CD4-positive, CD25-positive, alpha-beta regulatory T cell (primary cell): ENCODE results near the gene NDRG3. TPM values are rescaled to one million over a fixed set of nuclear protein-coding genes. Genes with fewer than 3 reads are reported as not detected.

ENCODE experiments used
- ATAC-seq, 2 donors: fragments of 150-1000 bp; cut with Tn5 transposase; one replicate each; pipeline ENCODE4 v1.10.0; 2021; ENCODE audit warnings: low read depth in 2 of 2, moderate number of reproducible peaks in 2 of 2, moderate library complexity in 1 of 2
- DNase-seq, 3 donors: peaks; one replicate each; pipeline versions ENCODE4 v3.0.0 to v3.0.0-alpha.2; 2012 to 2022; ENCODE audit warnings: mixed read lengths in 1 of 3
- H3K27ac ChIP-seq: one replicate; pipeline ENCODE4 v1.7.0; 2013; ENCODE audit warnings: mild to moderate bottlenecking, low read length; ENCODE audit not compliant: insufficient read depth, poor library complexity, severe bottlenecking
- H3K27me3 ChIP-seq: one replicate; pipeline ENCODE4 v1.7.0; 2013; ENCODE audit warnings: low read length; ENCODE audit not compliant: control insufficient read depth, insufficient read depth
- H3K36me3 ChIP-seq: one replicate; pipeline ENCODE4 v1.7.0; 2013; ENCODE audit warnings: mild to moderate bottlenecking, low read length, moderate library complexity; ENCODE audit not compliant: control insufficient read depth, insufficient read depth
- H3K4me1 ChIP-seq: 2 replicates; pipeline ENCODE4 v1.7.0; 2013; ENCODE audit warnings: mild to moderate bottlenecking, low read length; ENCODE audit not compliant: insufficient read depth, control insufficient read depth, poor library complexity, severe bottlenecking
- H3K4me3 ChIP-seq: one replicate; pipeline ENCODE4 v1.7.0; 2013; ENCODE audit warnings: low read depth, mild to moderate bottlenecking, low read length, moderate library complexity
- H3K9me3 ChIP-seq, 2 experiments: 1 replicate in 1 of 2; 2 replicates in 1 of 2; pipeline ENCODE4 v1.7.0; 2013; ENCODE audit warnings: low read length in 2 of 2, mild to moderate bottlenecking in 1 of 2, moderate library complexity in 1 of 2; ENCODE audit not compliant: control insufficient read depth in 2 of 2
- H3K27ac Mint-ChIP-seq, 3 donors: one replicate each; pipeline ENCODE4 v1.8.0; 2020 to 2022; ENCODE audit warnings: mild to moderate bottlenecking in 3 of 3, mixed read lengths in 3 of 3, moderate library complexity in 2 of 3
- H3K27me3 Mint-ChIP-seq: one replicate; pipeline ENCODE4 v1.8.0; 2022; ENCODE audit warnings: mild to moderate bottlenecking, mixed read lengths
- H3K36me3 Mint-ChIP-seq: one replicate; pipeline ENCODE4 v1.8.0; 2020; ENCODE audit warnings: mixed read lengths
- H3K4me1 Mint-ChIP-seq, 4 donors: one replicate each; pipeline ENCODE4 v1.8.0; 2020 to 2022; ENCODE audit warnings: mixed read lengths in 4 of 4, mild to moderate bottlenecking in 1 of 4
- H3K4me3 Mint-ChIP-seq, 4 donors: one replicate each; pipeline ENCODE4 v1.8.0; 2020 to 2022; ENCODE audit warnings: mild to moderate bottlenecking in 4 of 4, mixed read lengths in 4 of 4, moderate library complexity in 3 of 4
- H3K9me3 Mint-ChIP-seq, 7 donors: one replicate each; pipeline ENCODE4 v1.8.0; 2020 to 2022; ENCODE audit warnings: mixed read lengths in 7 of 7, mild to moderate bottlenecking in 3 of 7, moderate library complexity in 2 of 7
- polyA plus RNA-seq, 4 donors: library from polyadenylated mRNA; unstranded; fragments of 300-500 nt; fragmentation: Illumina TruSeq; gene quantifications; one replicate each; pipeline ENCODE4 v1.2.3, GENCODE V29; 2021
- total RNA-seq: library from RNA; stranded (reverse); gene quantifications from one replicate; pipeline ENCODE4 v1.2.3, GENCODE V29; 2022

Gene NDRG3
- total and polyA plus RNA-seq, 5 donors from 2014 or later: 26.7 to 57.2 (median 54.8) TPM

- Mint-ChIP-seq H3K9me3 (no peaks in the 10 kb centered on the region), H3K4me1 (peaks cover 2 to 6% (median 3%) of the 10 kb centered on the region in 4 donors), H3K36me3 (peaks cover 16% of the 10 kb centered on the region), H3K4me3 (no peak overlapping the region), H3K27ac (no peak overlapping the region), H3K27me3 (no peaks in the 10 kb centered on the region)
- Histone ChIP-seq H3K27ac (no peak overlapping the region), H3K4me3 (no peak overlapping the region), H3K9me3 (no peaks in the 10 kb centered on the region), H3K4me1 (no peaks in the 10 kb centered on the region), H3K36me3 (peaks cover 28% of the 10 kb centered on the region), H3K27me3 (no peaks in the 10 kb centered on the region)
- ATAC-seq (no peak), DNase-seq (no peak)
Measured at GRCh38 chr20:36758276-36758675, 12.4 kb upstream of the NDRG3 start.

DNA sequence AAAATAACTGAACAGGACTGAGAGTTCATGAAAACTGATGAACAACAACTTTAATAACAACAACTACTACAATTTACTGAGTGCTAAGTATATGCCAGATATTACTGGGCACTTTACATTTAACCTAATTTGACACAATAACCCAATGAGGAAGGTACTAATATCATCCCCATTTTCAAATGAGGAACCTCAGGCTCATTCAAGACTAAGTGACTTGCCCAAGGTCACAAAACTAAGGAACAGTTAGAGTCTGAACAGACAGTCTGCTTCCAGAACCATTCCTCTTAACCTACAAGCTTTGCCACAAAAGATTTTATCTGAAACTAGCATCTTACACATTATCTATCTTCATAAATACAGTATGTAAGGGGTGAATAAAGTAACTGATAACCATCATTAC lies 10.6 kb upstream of the NDRG3 start:
- Mint-ChIP-seq H3K27me3 (no peaks in the 10 kb centered on the region), H3K36me3 (peaks cover 23% of the 10 kb centered on the region), H3K27ac (no peak overlapping the region), H3K9me3 (no peaks in the 10 kb centered on the region), H3K4me1 (peaks cover 2 to 6% (median 3%) of the 10 kb centered on the region in 4 donors), H3K4me3 (no peak overlapping the region)
- peaks cover 42% of the 10 kb centered on the region for H3K36me3 ChIP-seq
- H3K4me3 ChIP-seq: no peak overlapping the region
- no peaks in the 10 kb centered on the region for H3K27me3 ChIP-seq
- no peak overlapping the region for H3K27ac ChIP-seq
- DNase-seq (no peak), ATAC-seq (no peak)
- no peaks in the 10 kb centered on the region for H3K4me1 ChIP-seq
- no peaks in the 10 kb centered on the region for H3K9me3 ChIP-seq

DNA sequence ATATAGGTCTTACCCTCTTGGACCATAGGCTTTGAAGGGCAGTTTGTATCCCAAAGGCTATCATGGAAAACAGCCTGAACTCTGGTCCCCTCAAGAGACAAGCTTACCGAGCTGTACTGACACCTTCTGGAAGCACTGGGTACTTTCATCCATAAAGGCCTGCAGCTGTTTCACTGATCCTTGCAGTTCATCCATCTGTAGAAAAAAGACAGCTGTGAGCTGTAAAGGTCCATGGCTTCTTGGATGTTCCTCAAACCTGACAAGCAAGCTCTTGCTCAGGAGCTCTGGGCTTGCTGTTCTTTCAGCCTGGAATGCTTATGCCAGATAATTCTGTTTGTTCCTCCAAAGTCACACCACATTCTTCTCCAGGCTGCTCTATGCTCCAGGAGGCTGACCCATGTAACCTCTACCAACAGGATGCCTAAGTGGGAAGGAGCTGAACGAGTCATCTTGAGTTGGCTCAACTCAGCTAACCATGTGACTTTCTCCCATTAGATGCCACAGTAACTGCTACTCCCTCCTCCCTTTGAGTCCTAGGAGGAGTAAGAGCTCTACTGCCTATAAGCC lies 8.8 kb upstream of the NDRG3 start:
- H3K27me3 Mint-ChIP-seq: no peaks in the 10 kb centered on the region
- DNase-seq (peak; percentile 29 to 64 (median 56)), ATAC-seq (peak in 1 of 2 donors; percentile 71)
- Histone ChIP-seq H3K36me3 (peaks cover 42% of the 10 kb centered on the region), H3K4me3 (no peak overlapping the region), H3K27ac (no peak overlapping the region), H3K4me1 (no peaks in the 10 kb centered on the region), H3K27me3 (no peaks in the 10 kb centered on the region), H3K9me3 (no peaks in the 10 kb centered on the region)
- peak overlapping the region in 1 of 3 donors; percentile 0 for H3K27ac Mint-ChIP-seq
- peaks cover 23% of the 10 kb centered on the region for H3K36me3 Mint-ChIP-seq
- H3K9me3 Mint-ChIP-seq: no peaks in the 10 kb centered on the region
- H3K4me3 Mint-ChIP-seq: peak overlapping the region in 1 of 4 donors; percentile 61
- H3K4me1 Mint-ChIP-seq: peaks cover 2 to 6% (median 3%) of the 10 kb centered on the region in 4 donors

- H3K36me3 Mint-ChIP-seq: peaks cover 20% of the 10 kb centered on the region
- peaks cover 1 to 6% (median 4%) of the 10 kb centered on the region in 4 donors for H3K4me1 Mint-ChIP-seq
- Histone ChIP-seq H3K36me3 (peaks cover 40% of the 10 kb centered on the region), H3K4me3 (no peak overlapping the region), H3K4me1 (no peaks in the 10 kb centered on the region), H3K9me3 (no peaks in the 10 kb centered on the region), H3K27me3 (no peaks in the 10 kb centered on the region), H3K27ac (no peak overlapping the region)
- no peaks in the 10 kb centered on the region for H3K27me3 Mint-ChIP-seq
- ATAC-seq (no peak), DNase-seq (no peak)
- peak overlapping the region in 1 of 3 donors; percentile 52 for H3K27ac Mint-ChIP-seq
- no peak overlapping the region for H3K4me3 Mint-ChIP-seq
- no peaks in the 10 kb centered on the region for H3K9me3 Mint-ChIP-seq
Measured at GRCh38 chr20:36752582-36752981, 6.7 kb upstream of the NDRG3 start.

DNA sequence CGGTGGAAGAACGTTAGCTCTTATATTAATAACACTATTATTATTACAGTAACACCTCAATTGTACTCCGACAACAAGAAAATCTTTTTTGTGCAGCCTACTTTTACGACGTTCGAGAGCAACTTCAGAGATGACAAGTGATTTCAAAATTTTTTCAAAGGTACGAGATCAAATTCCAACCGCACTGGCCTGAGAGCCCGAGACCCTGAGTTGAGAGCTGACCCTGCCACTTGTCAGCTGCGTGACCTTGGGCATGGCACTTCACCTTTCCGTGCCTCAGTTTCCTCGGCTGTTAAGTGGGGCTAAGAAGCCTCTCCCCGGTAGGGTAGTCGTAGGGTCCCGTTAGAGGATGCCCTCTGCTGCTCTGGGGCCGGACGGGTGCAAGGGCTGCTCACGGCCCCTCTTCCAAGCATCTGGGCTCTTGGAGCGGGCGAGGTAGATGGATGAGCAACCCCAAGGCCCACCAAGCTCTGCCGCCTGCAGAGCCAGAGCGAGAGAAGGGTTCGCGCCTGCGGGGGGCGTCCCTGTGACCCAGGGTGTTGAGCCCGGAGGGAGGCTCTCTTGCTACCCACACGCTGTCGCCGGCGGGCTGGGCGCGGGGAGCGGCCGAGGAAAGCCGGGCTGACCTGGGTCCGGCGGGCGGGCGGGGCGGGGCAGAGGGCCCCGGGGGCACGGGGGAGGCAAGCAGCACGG lies 510 bp downstream of the NDRG3 start:
- peak overlapping the region; percentile 89 to 97 (median 94) for H3K4me3 Mint-ChIP-seq
- H3K27me3 Mint-ChIP-seq: no peaks in the 10 kb centered on the region
- Histone ChIP-seq H3K9me3 (no peaks in the 10 kb centered on the region), H3K27me3 (no peaks in the 10 kb centered on the region), H3K27ac (no peak overlapping the region), H3K36me3 (no peaks in the 10 kb centered on the region), H3K4me3 (peak overlapping the region; percentile 75), H3K4me1 (peaks cover 18% of the 10 kb centered on the region)
- H3K36me3 Mint-ChIP-seq: no peaks in the 10 kb centered on the region
- peak overlapping the region; percentile 48 to 86 (median 66) for H3K27ac Mint-ChIP-seq
- peaks cover 13 to 33% (median 22%) of the 10 kb centered on the region in 4 donors for H3K4me1 Mint-ChIP-seq
- DNase-seq: peak in 1 of 3 donors; percentile 37
- H3K9me3 Mint-ChIP-seq: no peaks in the 10 kb centered on the region
- peak in 1 of 2 donors; percentile 5 for ATAC-seq

- no peaks in the 10 kb centered on the region for H3K27me3 Mint-ChIP-seq
- Histone ChIP-seq H3K4me1 (peaks cover 18% of the 10 kb centered on the region), H3K4me3 (peak overlapping the region; percentile 75), H3K9me3 (no peaks in the 10 kb centered on the region), H3K27ac (no peak overlapping the region), H3K27me3 (no peaks in the 10 kb centered on the region), H3K36me3 (no peaks in the 10 kb centered on the region)
- H3K36me3 Mint-ChIP-seq: no peaks in the 10 kb centered on the region
- peaks cover 13 to 33% (median 22%) of the 10 kb centered on the region in 4 donors for H3K4me1 Mint-ChIP-seq
- H3K4me3 Mint-ChIP-seq: peak overlapping the region; percentile 89 to 97 (median 94)
- ATAC-seq (no peak), DNase-seq (no peak)
- peak overlapping the region; percentile 42 to 66 (median 48) for H3K27ac Mint-ChIP-seq
- no peaks in the 10 kb centered on the region for H3K9me3 Mint-ChIP-seq
Measured at GRCh38 chr20:36744764-36745191, 1.1 kb downstream of the NDRG3 start.

- peak overlapping the region; percentile 79 to 97 (median 92) for H3K4me3 Mint-ChIP-seq
- Histone ChIP-seq H3K4me3 (no peak overlapping the region), H3K27ac (no peak overlapping the region), H3K27me3 (no peaks in the 10 kb centered on the region), H3K36me3 (no peaks in the 10 kb centered on the region), H3K9me3 (no peaks in the 10 kb centered on the region), H3K4me1 (peaks cover 18% of the 10 kb centered on the region)
- ATAC-seq (no peak), DNase-seq (peak in 1 of 3 donors; percentile 17)
- H3K27ac Mint-ChIP-seq: no peak overlapping the region
- H3K9me3 Mint-ChIP-seq: no peaks in the 10 kb centered on the region
- H3K36me3 Mint-ChIP-seq: no peaks in the 10 kb centered on the region
- H3K27me3 Mint-ChIP-seq: no peaks in the 10 kb centered on the region
- H3K4me1 Mint-ChIP-seq: peaks cover 13 to 33% (median 22%) of the 10 kb centered on the region in 4 donors
Measured at GRCh38 chr20:36744243-36744642, 1.6 kb downstream of the NDRG3 start.
